Renal cortex interstitium (tissue), 11 donors: Measurements from ENCODE around the gene KIZ. TPM values are rescaled to one million over a fixed set of nuclear protein-coding genes. Genes with fewer than 3 reads are reported as not detected.

Experiments
- DNase-seq, 11 donors: peaks; one replicate each; pipeline ENCODE4 v3.0.0-alpha.2; 2013; ENCODE audit warnings: low read depth in 9 of 11, low spot score in 4 of 11; ENCODE audit errors: extremely low read depth in 1 of 11
- polyA plus RNA-seq, 3 donors: library from polyadenylated mRNA; unstranded; fragments of 120-200 nt; gene quantifications; one replicate each; pipeline ENCODE4 v1.2.1, GENCODE V29; 2013; ENCODE audit not compliant: insufficient read length in 3 of 3

KIZ gene
- polyA plus RNA-seq, 3 donors: 31.3 to 42.8 (median 38.9) TPM

DNA sequence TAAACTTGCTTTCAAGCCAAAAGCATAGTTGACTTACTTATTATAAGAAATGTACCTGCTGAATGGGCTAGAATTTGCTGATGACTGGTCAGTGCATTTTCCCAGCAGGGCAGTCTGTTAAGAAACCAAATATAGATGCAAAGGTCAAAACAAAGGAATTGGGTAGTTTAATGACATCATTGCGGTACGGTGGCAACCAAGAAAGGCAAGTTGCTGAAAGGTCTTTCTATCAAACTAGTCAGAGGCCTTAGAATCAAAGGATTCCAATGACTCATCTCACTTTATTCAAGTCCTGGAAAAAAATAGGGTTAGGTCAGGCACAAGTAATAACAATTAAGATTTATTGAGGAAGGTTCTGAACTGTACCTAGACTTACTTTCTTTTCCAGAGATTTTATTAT, 76.4 kb downstream of the KIZ start:
- DNase-seq: no peak

GRCh38 chr20:21203088-21203656, 77.3 kb downstream of the KIZ start:
- no peak for DNase-seq

DNA sequence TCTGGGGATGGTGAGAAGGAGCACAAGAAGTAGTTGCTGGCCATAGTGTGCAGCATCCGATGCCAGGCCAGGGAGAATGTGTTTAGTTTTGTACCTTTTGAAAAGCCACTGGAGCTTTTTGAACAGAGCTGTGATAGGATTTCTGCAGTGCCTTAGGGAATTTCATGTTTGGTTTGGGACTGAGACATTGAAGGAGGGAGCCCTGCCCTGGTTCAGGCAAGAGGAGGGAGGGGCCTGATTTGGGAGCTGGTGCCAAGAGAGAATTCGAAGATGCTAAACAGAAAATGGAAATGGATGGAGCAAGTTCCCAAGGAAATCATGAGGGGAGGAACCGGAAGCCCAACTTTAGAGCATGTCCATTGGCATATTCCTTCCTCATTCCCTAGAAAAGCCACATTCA, 80.7 kb downstream of the KIZ start:
- DNase-seq: no peak

GRCh38 chr20:21208999-21209398, 83.1 kb downstream of the KIZ start:
- DNase-seq: no peak

- no peak for DNase-seq
Observed at GRCh38 chr20:21209668-21210067, 83.8 kb downstream of the KIZ start.

GRCh38 chr20:21213691-21214090, 87.8 kb downstream of the KIZ start:
- DNase-seq: no peak

- DNase-seq: no peak
Observed at GRCh38 chr20:21214431-21214830, 88.5 kb downstream of the KIZ start.

GRCh38 chr20:21219686-21220085, 93.8 kb downstream of the KIZ start:
- no peak for DNase-seq

DNA sequence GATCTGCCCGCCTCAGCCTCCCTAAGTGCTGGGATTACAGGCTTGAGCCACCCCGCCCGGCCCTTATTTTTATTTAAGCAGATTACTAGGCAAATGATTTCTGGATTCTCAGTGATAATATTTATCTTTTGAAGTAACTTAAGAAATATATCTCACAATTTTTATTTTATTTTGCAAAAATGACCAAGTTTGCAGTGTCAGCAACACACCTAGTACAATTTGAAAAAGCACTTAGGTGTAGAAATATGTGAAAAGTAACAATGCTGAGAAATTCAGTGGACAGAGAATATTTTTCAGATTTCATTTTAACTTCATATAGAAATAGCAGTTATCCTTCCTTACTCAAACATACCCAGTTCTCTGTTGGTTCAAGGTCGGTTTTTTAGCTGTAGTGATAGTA, 98.3 kb downstream of the KIZ start:
- no peak for DNase-seq

- DNase-seq: no peak
Observed at GRCh38 chr20:21225215-21225947, 99.5 kb downstream of the KIZ start.

DNA sequence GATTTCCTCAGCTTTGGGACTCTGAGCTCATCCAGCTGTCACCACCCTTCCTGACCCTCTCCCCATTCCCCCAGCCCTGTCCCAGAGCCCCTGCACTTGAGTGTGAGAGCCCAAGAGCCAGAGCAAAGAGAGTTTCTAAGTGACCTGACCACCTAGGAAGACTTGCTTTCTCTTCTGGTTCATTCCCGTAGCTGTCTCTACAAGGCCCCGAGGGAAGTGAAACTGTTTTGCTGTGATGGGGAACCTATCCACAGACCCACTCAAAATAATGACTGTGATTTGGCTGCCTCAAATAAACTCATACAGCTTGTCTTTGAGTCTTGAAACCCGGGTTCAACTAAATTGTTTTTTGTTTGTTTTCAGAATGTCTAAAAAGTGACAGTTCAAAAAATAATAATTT, 102.6 kb downstream of the KIZ start:
- DNase-seq: no peak

DNA sequence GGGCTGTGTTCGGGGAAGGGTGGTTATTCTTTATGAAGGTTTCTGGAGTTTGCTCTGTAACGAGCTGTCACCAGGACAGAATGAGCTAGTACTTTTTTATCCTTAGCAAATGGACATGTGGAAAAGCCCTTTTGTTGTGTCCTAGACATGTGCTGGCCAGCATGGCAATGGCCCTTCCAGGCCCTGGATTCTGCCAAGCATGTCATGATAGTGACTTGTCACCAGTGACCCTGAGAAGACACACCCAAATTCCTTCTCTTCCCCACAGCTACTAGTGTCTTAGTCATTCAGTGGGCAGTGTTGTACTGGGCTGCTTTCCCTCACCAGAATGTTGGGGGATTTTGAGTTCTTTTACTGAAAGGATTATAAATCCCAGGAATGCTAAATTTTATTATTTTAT, 103.3 kb downstream of the KIZ start:
- DNase-seq: no peak

DNA sequence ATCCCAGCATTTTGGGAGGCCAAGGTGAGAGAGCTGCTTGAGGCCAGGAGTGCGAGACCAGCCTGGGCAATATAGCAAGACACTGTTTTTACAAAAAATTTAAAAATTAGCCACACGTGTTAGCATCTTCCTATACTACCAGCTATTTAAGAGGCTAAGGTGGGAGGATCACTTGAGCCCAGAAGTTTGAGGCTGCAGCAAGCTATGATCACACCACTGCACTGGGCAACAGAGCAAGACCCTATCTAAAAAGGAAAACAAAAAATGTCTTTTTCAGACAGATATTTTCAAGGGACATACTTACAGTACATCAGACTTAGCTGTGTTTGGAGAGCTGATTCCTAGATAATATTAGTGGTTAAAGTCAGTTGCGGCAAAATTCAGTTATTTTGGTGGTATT, 104.3 kb downstream of the KIZ start:
- no peak for DNase-seq

GRCh38 chr20:21230686-21231085, 104.8 kb downstream of the KIZ start:
- DNase-seq: no peak

DNA sequence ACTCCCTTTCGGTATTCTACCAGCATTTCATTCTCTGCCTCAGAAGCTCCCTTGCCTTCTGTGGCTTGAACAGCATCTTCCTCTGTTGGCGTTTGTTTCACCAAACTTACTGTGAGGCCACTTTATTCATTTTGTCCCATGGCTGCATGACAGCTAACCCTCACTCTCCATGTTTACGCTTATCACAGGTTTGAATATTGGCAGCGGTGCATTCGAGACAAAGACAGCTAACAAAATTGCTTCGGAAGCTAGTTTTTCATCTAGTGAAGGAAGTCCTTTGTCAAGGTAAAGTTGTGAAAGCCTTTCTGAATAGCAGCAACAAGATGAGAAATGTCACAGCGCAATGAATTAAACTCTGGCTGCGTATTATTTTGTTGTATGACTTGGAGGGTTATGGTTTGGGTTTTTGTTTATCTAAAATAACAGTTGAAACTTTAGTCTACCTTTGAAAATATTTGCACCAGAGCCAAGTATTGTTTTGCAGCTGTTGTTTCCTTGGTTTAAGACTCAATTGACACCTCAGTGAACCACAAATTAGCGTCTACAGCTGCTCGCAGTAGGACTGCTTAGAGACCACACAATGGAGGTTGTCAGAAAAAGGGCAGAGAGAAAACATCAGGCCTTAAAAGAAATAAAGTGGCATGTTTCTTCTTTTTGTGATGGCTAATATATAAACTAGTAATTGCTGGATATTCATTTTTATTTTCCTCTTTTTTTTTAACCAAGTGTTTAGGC, 106.8 kb downstream of the KIZ start:
- no peak for DNase-seq

DNA sequence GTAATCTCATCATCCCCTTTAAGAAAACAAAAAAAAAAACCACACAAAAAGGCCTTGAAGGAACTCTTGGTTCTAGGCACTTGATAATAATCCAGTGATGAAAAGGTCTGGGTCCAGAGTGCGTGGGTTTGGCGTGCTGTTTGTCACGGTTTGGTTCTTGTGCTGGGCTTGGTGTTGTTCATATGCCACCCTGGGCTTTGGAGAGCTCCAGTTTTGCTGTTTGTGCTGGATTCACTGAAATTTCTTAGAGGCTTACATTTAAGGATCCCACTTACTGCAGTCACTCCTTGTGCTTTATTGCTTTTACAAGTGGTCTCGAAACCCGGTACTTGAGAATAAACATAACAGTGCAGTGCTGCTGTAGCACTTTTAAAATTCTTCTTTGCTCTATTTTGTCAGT, 108.4 kb downstream of the KIZ start:
- DNase-seq: no peak

GRCh38 chr20:21234806-21235483, 109.1 kb downstream of the KIZ start:
- no peak for DNase-seq

GRCh38 chr20:21235484-21236445, 109.9 kb downstream of the KIZ start:
- peak; percentile 17 to 64 (median 37) for DNase-seq
